ENCODE measurements around the gene GALNT6.

DNA sequence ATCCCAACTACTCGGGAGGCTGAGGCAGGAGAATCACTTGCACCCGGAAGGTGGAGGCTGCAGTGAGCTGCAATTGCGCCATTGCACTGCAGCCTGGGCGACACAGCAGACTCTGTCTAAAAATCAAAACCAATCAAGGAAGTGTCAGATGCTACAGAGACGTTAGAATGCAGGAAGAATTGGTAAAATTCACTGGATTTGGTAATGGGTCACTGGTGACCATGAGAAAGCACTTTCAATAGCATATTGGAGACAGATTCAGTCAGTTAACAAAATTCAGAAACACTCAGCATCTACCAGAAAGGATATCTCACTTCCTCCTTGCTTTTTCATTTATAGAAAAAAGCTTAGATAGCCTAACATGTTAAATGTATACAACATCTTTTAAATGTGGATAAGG is 84.7 kb downstream of the GALNT6 start:
- no peak for TF ChIP-seq POLR2A (IDR thresholded peaks at IDR 0.05)
- TF ChIP-seq, protein P1, sequence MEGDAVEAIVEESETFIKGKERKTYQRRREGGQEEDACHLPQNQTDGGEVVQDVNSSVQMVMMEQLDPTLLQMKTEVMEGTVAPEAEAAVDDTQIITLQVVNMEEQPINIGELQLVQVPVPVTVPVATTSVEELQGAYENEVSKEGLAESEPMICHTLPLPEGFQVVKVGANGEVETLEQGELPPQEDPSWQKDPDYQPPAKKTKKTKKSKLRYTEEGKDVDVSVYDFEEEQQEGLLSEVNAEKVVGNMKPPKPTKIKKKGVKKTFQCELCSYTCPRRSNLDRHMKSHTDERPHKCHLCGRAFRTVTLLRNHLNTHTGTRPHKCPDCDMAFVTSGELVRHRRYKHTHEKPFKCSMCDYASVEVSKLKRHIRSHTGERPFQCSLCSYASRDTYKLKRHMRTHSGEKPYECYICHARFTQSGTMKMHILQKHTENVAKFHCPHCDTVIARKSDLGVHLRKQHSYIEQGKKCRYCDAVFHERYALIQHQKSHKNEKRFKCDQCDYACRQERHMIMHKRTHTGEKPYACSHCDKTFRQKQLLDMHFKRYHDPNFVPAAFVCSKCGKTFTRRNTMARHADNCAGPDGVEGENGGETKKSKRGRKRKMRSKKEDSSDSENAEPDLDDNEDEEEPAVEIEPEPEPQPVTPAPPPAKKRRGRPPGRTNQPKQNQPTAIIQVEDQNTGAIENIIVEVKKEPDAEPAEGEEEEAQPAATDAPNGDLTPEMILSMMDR (IDR thresholded peaks at IDR 0.05), result no peak

Data from testis (tissue), 2 donors.